CD14-positive monocyte (primary cell): Measurements from ENCODE around the gene PSMB7. TPM values are rescaled to one million over a fixed set of nuclear protein-coding genes. Genes with fewer than 3 reads are reported as not detected.

ENCODE experiments used
- DNase-seq, 3 donors: peaks; one replicate each; pipeline ENCODE4 v3.0.0-alpha.2; 2011 to 2022
- H2AFZ ChIP-seq: 2 replicates; pipeline ENCODE4 v1.6.0; 2012; ENCODE audit warnings: mild to moderate bottlenecking, low read depth, low read length, inconsistent platforms; ENCODE audit not compliant: insufficient read depth, poor library complexity, severe bottlenecking
- H3K27ac ChIP-seq, 2 donors: 1 replicate in 1 of 2; 2 replicates in 1 of 2; pipeline ENCODE4 v1.5.1; 2012 to 2013; ENCODE audit warnings: low read length in 2 of 2, control low read depth in 1 of 2, inconsistent platforms in 1 of 2, low read depth in 1 of 2, mild to moderate bottlenecking in 1 of 2
- H3K27me3 ChIP-seq, 2 donors: one replicate each; pipeline versions ENCODE4 v1.6.0 to v1.6.1; 2011 to 2013; ENCODE audit warnings: low read length in 2 of 2; ENCODE audit not compliant: control insufficient read depth in 2 of 2, insufficient read depth in 2 of 2
- H3K36me3 ChIP-seq, 2 donors: replicated peaks in 1 of 2; 1 replicate in 1 of 2; 2 replicates in 1 of 2; pipeline versions ENCODE4 v1.5.1 to v1.6.1; 2012 to 2013; ENCODE audit warnings: low read length in 2 of 2, control low read depth in 1 of 2, inconsistent platforms in 1 of 2, mild to moderate bottlenecking in 1 of 2; ENCODE audit not compliant: insufficient read depth in 2 of 2, control insufficient read depth in 1 of 2
- H3K4me1 ChIP-seq, 2 donors: 1 replicate in 1 of 2; 2 replicates in 1 of 2; pipeline versions ENCODE4 v1.5.1 to v1.6.1; 2012 to 2013; ENCODE audit warnings: low read length in 2 of 2, control low read depth in 1 of 2, inconsistent platforms in 1 of 2, mild to moderate bottlenecking in 1 of 2, moderate library complexity in 1 of 2; ENCODE audit not compliant: insufficient read depth in 2 of 2, control insufficient read depth in 1 of 2
- H3K4me2 ChIP-seq: replicated peaks from 2 replicates; pipeline ENCODE3; 2012; ENCODE audit warnings: low read length, moderate library complexity, mild to moderate bottlenecking; ENCODE audit not compliant: poor library complexity, severe bottlenecking; ENCODE audit errors: extremely low read depth
- H3K4me3 ChIP-seq, 3 experiments: fragments of 200-600 bp in 1 of 3; sonication (generic) in 1 of 3; replicated peaks in 1 of 3; 1 replicate in 2 of 3; 2 replicates in 1 of 3; pipeline ENCODE4 v1.5.1; 2011 to 2013; ENCODE audit warnings: low read length in 3 of 3, mild to moderate bottlenecking in 3 of 3, control low read depth in 2 of 3, low read depth in 2 of 3, inconsistent platforms in 1 of 3, moderate library complexity in 1 of 3
- H3K79me2 ChIP-seq: 2 replicates; pipeline ENCODE4 v1.6.0; 2012; ENCODE audit warnings: mild to moderate bottlenecking, control low read depth, inconsistent platforms, low read length, moderate library complexity; ENCODE audit not compliant: insufficient read depth
- H3K9ac ChIP-seq: 2 replicates; pipeline ENCODE4 v1.6.0; 2017; ENCODE audit warnings: low read length, mild to moderate bottlenecking; ENCODE audit not compliant: insufficient read depth, poor library complexity, severe bottlenecking
- H3K9me3 ChIP-seq, 2 donors: replicated peaks in 1 of 2; 1 replicate in 1 of 2; 2 replicates in 1 of 2; pipeline versions ENCODE4 v1.5.1 to v1.6.1; 2012 to 2013; ENCODE audit warnings: low read length in 2 of 2, control low read depth in 1 of 2; ENCODE audit not compliant: control insufficient read depth in 1 of 2, insufficient read depth in 1 of 2
- H4K20me1 ChIP-seq: 2 replicates; pipeline ENCODE4 v1.6.0; 2012; ENCODE audit warnings: mild to moderate bottlenecking, low read length, control low read depth, moderate library complexity; ENCODE audit not compliant: insufficient read depth
- H3K27ac Mint-ChIP-seq, 7 donors: one replicate each; pipeline ENCODE4 v1.8.0; 2020; ENCODE audit warnings: mild to moderate bottlenecking in 7 of 7, mixed read lengths in 7 of 7, moderate library complexity in 6 of 7, inconsistent platforms in 2 of 7
- H3K27me3 Mint-ChIP-seq, 3 donors: one replicate each; pipeline ENCODE4 v1.8.0; 2021 to 2022; ENCODE audit warnings: low read depth in 3 of 3, mild to moderate bottlenecking in 3 of 3, mixed read lengths in 3 of 3, moderate library complexity in 3 of 3, inconsistent platforms in 1 of 3
- H3K36me3 Mint-ChIP-seq, 2 donors: one replicate each; pipeline ENCODE4 v1.8.0; 2020; ENCODE audit warnings: mixed read lengths in 2 of 2, inconsistent platforms in 1 of 2, mild to moderate bottlenecking in 1 of 2
- H3K4me1 Mint-ChIP-seq: one replicate; pipeline ENCODE4 v1.8.0; 2020; ENCODE audit warnings: mild to moderate bottlenecking, mixed read lengths
- H3K4me3 Mint-ChIP-seq, 2 donors: one replicate each; pipeline ENCODE4 v1.8.0; 2020; ENCODE audit warnings: mild to moderate bottlenecking in 2 of 2, mixed read lengths in 2 of 2, moderate library complexity in 1 of 2
- H3K9me3 Mint-ChIP-seq, 7 donors: one replicate each; pipeline ENCODE4 v1.8.0; 2020 to 2022; ENCODE audit warnings: mixed read lengths in 7 of 7, mild to moderate bottlenecking in 6 of 7, moderate library complexity in 6 of 7, inconsistent platforms in 2 of 7
- CTCF ChIP-seq: fragments of 200-600 bp; IDR thresholded peaks from one replicate; pipeline ENCODE4 v1.8.0; 2022; ENCODE audit warnings: antibody characterized with exemption, mild to moderate bottlenecking
- WGBS: methylation state at CpG from one replicate; pipeline ENCODE4 v1.1.5; 2013; ENCODE audit warnings: missing lambda C conversion rate; ENCODE audit not compliant: insufficient coverage; 5-methylcytosine and 5-hydroxymethylcytosine counted together
- intact Hi-C, 2 donors: fragments of 100-400 bp; cut with micrococcal nuclease; formaldehyde crosslinking; loops; one replicate each; pipeline versions ENCODE4 v1.15.0 to v1.15.1; 2023
- polyA plus RNA-seq, 3 donors: library from polyadenylated mRNA; depleted of rRNA in 1 of 3; unstranded in 2 of 3; stranded (reverse) in 1 of 3; fragments of 300-500 nt in 2 of 3; fragments of >200 nt in 1 of 3; fragmentation: Illumina TruSeq in 2 of 3; gene quantifications; 1 replicate in 2 of 3; 2 replicates in 1 of 3; pipeline ENCODE4 v1.2.3, GENCODE V29; 2012 to 2021

PSMB7 gene
- polyA plus RNA-seq, 3 donors = 129 to 194 (median 191) TPM

GRCh38 chr9:124438091-124438490 lies 22.8 kb upstream of the PSMB7 start:
- H3K27me3 ChIP-seq = peaks cover 0 to 7% of the 10 kb centered on the region in 2 donors
- no peak overlapping the region for H3K4me3 ChIP-seq
- H3K4me3 Mint-ChIP-seq = no peak overlapping the region
- no peaks in the 10 kb centered on the region for H3K36me3 ChIP-seq
- H3K36me3 Mint-ChIP-seq = no peaks in the 10 kb centered on the region
- TF ChIP-seq CTCF = no peak
- H4K20me1 ChIP-seq = no peaks in the 10 kb centered on the region
- H3K9me3 ChIP-seq = no peaks in the 10 kb centered on the region
- H3K4me1 Mint-ChIP-seq = no peaks in the 10 kb centered on the region
- no peak overlapping the region for H3K4me2 ChIP-seq
- no peaks in the 10 kb centered on the region for H3K4me1 ChIP-seq
- H3K9ac ChIP-seq = no peak overlapping the region
- intact Hi-C loops = no loop called here
- DNase-seq = no peak
- H3K27ac ChIP-seq = no peak overlapping the region
- no peak overlapping the region for H2AFZ ChIP-seq
- peaks cover 12 to 36% (median 17%) of the 10 kb centered on the region in 3 donors for H3K27me3 Mint-ChIP-seq
- H3K27ac Mint-ChIP-seq = no peak overlapping the region
- no peaks in the 10 kb centered on the region for H3K79me2 ChIP-seq
- peaks cover 0 to 11% (median 7%) of the 10 kb centered on the region in 7 donors for H3K9me3 Mint-ChIP-seq
- 96% methylated on average over 5 of the region's 9 CpGs for WGBS

GRCh38 chr9:124437086-124437485 lies 21.8 kb upstream of the PSMB7 start:
- intact Hi-C loops = no loop called here
- no peaks in the 10 kb centered on the region for H4K20me1 ChIP-seq
- H3K4me2 ChIP-seq = no peak overlapping the region
- H3K27ac ChIP-seq = no peak overlapping the region
- no CpG with 5 or more reads among the region's 3 CpGs for WGBS
- Mint-ChIP-seq H3K4me1 (no peaks in the 10 kb centered on the region), H3K4me3 (no peak overlapping the region), H3K27ac (no peak overlapping the region), H3K36me3 (no peaks in the 10 kb centered on the region), H3K27me3 (peaks cover 15 to 33% (median 16%) of the 10 kb centered on the region in 3 donors), H3K9me3 (peaks cover 0 to 7% (median 2%) of the 10 kb centered on the region in 7 donors)
- no peaks in the 10 kb centered on the region for H3K9me3 ChIP-seq
- H3K4me1 ChIP-seq = no peaks in the 10 kb centered on the region
- H3K36me3 ChIP-seq = no peaks in the 10 kb centered on the region
- no peaks in the 10 kb centered on the region for H3K79me2 ChIP-seq
- no peak overlapping the region for H2AFZ ChIP-seq
- peaks cover 0 to 5% of the 10 kb centered on the region in 2 donors for H3K27me3 ChIP-seq
- DNase-seq = no peak
- no peak overlapping the region for H3K4me3 ChIP-seq
- no peak for TF ChIP-seq CTCF
- no peak overlapping the region for H3K9ac ChIP-seq
